ENCODE data around the gene VANGL1.

VANGL1 gene

GRCh38 chr1:115672224-115673009 is 30.6 kb downstream of the VANGL1 start:
- H3K4me3 ChIP-seq (ENCODE audit: low read depth, low read length), result no peak overlapping the region
- TF ChIP-seq CTCF (IDR thresholded peaks at IDR 0.05; ENCODE audit: low read depth, low read length, missing control alignments), result no peak
- no peak for DNase-seq (ENCODE audit: low read depth)

GRCh38 chr1:115676498-115677181 is 34.9 kb downstream of the VANGL1 start:
- TF ChIP-seq CTCF (IDR thresholded peaks at IDR 0.05; ENCODE audit: low read depth, low read length, missing control alignments), result no peak
- no peak overlapping the region for H3K4me3 ChIP-seq (ENCODE audit: low read depth, low read length)
- no peak for DNase-seq (ENCODE audit: low read depth)

GRCh38 chr1:115677182-115677555 is 35.4 kb downstream of the VANGL1 start:
- H3K4me3 ChIP-seq (ENCODE audit: low read depth, low read length), result no peak overlapping the region
- DNase-seq (ENCODE audit: low read depth), result no peak
- no peak for TF ChIP-seq CTCF (IDR thresholded peaks at IDR 0.05; ENCODE audit: low read depth, low read length, missing control alignments)

- DNase-seq (ENCODE audit: low read depth), result no peak
Measured at GRCh38 chr1:115677565-115677964, 35.8 kb downstream of the VANGL1 start.

GRCh38 chr1:115678141-115678540 is 36.4 kb downstream of the VANGL1 start:
- no peak overlapping the region for H3K4me3 ChIP-seq (ENCODE audit: low read depth, low read length)
- DNase-seq (ENCODE audit: low read depth), result no peak
- TF ChIP-seq CTCF (IDR thresholded peaks at IDR 0.05; ENCODE audit: low read depth, low read length, missing control alignments), result no peak

More at GRCh38 chr1:115677565-115677964, 35.8 kb downstream of the VANGL1 start:
- no peak overlapping the region for H3K4me3 ChIP-seq (ENCODE audit: low read depth, low read length)
- no peak for TF ChIP-seq CTCF (IDR thresholded peaks at IDR 0.05; ENCODE audit: low read depth, low read length, missing control alignments)

- no peak for DNase-seq (ENCODE audit: low read depth)
- no peak overlapping the region for H3K4me3 ChIP-seq (ENCODE audit: low read depth, low read length)
- no peak for TF ChIP-seq CTCF (IDR thresholded peaks at IDR 0.05; ENCODE audit: low read depth, low read length, missing control alignments)
Measured at GRCh38 chr1:115679141-115679611, 37.4 kb downstream of the VANGL1 start.
